ENCODE results near the gene CD274. TPM values are rescaled to one million over a fixed set of nuclear protein-coding genes. Genes with fewer than 3 reads are reported as not detected.
A peak's percentile ranks its signal among the peaks of the same experiment; 100 is the strongest.

The CD274 gene
- total and polyA plus RNA-seq, 2 of the 8 experiments (the other 6 are each of a cell fraction or from before 2014, with no cell fraction given) = 0.08 to 0.15 TPM

DNA sequence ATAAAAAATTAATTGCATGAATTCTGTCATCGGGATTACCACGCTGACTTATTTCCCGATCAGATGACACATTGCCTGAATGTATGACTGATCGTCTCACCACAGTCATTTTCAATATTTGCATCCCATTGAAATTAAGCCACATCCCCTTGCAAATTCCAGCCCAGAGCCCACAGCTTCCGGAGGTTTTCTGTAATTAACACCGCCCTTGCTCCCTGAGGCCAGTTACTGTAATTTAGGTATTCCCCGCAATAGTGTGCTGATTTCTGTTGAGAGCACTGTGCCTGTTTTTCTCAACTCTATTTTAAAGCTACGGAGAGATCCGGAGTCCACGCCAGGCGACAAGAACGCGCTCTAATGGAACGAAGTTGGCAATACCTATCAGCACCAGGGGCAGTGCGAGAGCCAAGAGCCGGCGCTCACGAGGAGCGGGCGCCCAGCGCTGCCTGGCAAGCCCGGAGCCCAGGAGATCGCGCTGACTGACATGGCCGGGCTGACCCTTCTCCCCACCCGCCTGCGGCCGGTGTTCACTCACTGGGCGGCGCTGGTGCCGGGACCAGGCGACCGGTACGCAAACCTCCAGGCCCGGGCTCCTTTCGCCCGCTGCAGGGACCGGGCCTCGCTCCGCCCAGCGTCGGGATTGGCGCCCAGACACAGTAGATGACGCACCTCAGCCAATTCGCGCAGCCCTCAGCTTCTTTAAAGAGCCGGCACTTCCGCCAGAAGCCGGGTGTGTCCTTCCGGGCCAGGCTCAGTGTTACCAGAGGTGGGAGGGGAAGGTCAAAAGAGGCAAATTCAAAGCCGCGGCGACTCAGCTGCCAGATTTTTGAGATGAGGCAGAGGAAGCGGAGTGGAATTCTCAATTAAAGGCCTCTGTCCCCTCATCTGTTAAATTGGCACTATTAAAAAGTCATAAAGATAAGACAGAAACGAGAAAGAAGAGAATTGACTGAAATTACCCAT, 12.8 kb upstream of the CD274 start, which contains the start of gene PLGRKT (continued):
- no peak for TF ChIP-seq BCL11A (IDR thresholded peaks at IDR 0.05; ENCODE audit: low read depth in 2 of 2, low read length in 2 of 2)
- TF ChIP-seq GTF2F1 (IDR thresholded peaks at IDR 0.05; ENCODE audit: borderline replicate concordance, low read depth, low read length) = no peak
- TF ChIP-seq SIRT6 (IDR thresholded peaks at IDR 0.05; ENCODE audit: low read length) = no peak
- 0 out of 2 replicates have a peak, but pooled peaks have one; percentile 4 for TF ChIP-seq SP1 (IDR thresholded peaks at IDR 0.05; ENCODE audit: low read depth, low read length)
